ENCODE measurements around the gene NEB. TPM values are rescaled to one million over a fixed set of nuclear protein-coding genes. Genes with fewer than 3 reads are reported as not detected.

Gene NEB
- polyA plus RNA-seq, 3 donors: 2.7 TPM; not detected in 2

DNA sequence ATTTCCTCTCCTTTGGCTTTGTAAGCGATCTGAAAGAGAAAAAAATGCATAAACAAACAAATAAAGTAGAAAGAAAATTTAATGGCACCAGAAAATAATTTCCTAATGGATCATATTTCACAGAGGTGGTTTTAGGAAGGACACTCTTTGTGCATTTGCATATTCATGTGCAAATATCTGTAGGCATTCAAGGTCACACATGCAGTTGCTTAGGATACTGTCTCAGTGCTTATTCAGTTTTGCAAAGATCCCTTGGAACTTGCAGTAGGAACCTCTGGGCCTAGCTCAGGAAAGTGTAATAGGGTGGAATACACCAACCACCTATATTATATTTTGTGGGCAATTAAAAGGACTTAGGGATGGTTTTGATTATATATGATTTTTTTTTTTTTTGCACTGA, 54.3 kb downstream of the NEB start:
- H3K27me3 Mint-ChIP-seq (ENCODE audit: low read depth in 3 of 3): peaks cover 0 to 5% (median 0%) of the 10 kb centered on the region in 3 donors
- no CpG with 5 or more reads among the region's 1 CpG for WGBS (ENCODE audit: insufficient coverage)
- no peaks in the 10 kb centered on the region for H3K27me3 ChIP-seq (ENCODE audit: control insufficient read depth in 2 of 2, insufficient read depth in 2 of 2, low read length in 2 of 2)
- H2AFZ ChIP-seq (ENCODE audit: insufficient read depth, low read depth, low read length, poor library complexity, severe bottlenecking): no peak overlapping the region
- H3K9me3 Mint-ChIP-seq: no peaks in the 10 kb centered on the region
- no peak overlapping the region for H3K27ac ChIP-seq (ENCODE audit: low read depth in 1 of 2, low read length in 2 of 2)
- TF ChIP-seq, protein P1, sequence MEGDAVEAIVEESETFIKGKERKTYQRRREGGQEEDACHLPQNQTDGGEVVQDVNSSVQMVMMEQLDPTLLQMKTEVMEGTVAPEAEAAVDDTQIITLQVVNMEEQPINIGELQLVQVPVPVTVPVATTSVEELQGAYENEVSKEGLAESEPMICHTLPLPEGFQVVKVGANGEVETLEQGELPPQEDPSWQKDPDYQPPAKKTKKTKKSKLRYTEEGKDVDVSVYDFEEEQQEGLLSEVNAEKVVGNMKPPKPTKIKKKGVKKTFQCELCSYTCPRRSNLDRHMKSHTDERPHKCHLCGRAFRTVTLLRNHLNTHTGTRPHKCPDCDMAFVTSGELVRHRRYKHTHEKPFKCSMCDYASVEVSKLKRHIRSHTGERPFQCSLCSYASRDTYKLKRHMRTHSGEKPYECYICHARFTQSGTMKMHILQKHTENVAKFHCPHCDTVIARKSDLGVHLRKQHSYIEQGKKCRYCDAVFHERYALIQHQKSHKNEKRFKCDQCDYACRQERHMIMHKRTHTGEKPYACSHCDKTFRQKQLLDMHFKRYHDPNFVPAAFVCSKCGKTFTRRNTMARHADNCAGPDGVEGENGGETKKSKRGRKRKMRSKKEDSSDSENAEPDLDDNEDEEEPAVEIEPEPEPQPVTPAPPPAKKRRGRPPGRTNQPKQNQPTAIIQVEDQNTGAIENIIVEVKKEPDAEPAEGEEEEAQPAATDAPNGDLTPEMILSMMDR (IDR thresholded peaks at IDR 0.05): no peak
- H4K20me1 ChIP-seq (ENCODE audit: insufficient read depth, low read length): no peaks in the 10 kb centered on the region
- H3K27ac Mint-ChIP-seq: no peak overlapping the region
- H3K4me3 Mint-ChIP-seq: no peak overlapping the region
- H3K4me2 ChIP-seq (replicated peaks; ENCODE audit: extremely low read depth, low read length, poor library complexity, severe bottlenecking): no peak overlapping the region
- no peaks in the 10 kb centered on the region for H3K36me3 ChIP-seq (replicated peaks in 1 of 2; ENCODE audit: control insufficient read depth in 1 of 2, insufficient read depth in 2 of 2, low read length in 2 of 2)
- intact Hi-C loops (cut with micrococcal nuclease): no loop called here
- H3K4me3 ChIP-seq (replicated peaks in 1 of 3; ENCODE audit: low read depth in 2 of 3, low read length in 3 of 3): no peak overlapping the region
- no peaks in the 10 kb centered on the region for H3K4me1 ChIP-seq (ENCODE audit: control insufficient read depth in 1 of 2, insufficient read depth in 2 of 2, low read length in 2 of 2)
- no peak for DNase-seq
- H3K36me3 Mint-ChIP-seq: no peaks in the 10 kb centered on the region
- no peaks in the 10 kb centered on the region for H3K4me1 Mint-ChIP-seq
- H3K9ac ChIP-seq (ENCODE audit: insufficient read depth, low read length, poor library complexity, severe bottlenecking): no peak overlapping the region
- no peaks in the 10 kb centered on the region for H3K9me3 ChIP-seq (replicated peaks in 1 of 2; ENCODE audit: control insufficient read depth in 1 of 2, insufficient read depth in 1 of 2, low read length in 2 of 2)
- H3K79me2 ChIP-seq (ENCODE audit: insufficient read depth, low read length): no peaks in the 10 kb centered on the region

DNA sequence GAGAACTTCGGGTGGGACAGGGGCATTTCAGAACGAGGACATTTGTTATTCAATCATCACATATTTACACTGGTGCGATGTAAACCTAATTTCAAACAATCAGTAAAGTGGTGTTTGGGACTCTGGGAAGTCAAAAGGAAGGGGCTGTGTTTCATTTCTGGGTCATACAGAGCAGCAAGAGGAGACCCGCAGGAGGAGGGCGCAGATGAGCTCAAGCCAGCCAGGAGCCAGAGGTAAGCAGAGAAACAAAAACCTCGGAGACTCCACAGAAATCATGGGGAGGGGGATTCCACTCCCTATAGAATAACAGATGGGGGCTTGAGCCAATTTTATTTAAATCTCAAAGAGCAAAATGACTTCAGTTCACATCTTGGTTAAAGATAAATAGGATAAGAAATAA, 55.4 kb downstream of the NEB start:
- Histone ChIP-seq H3K4me2 (replicated peaks; ENCODE audit: extremely low read depth, low read length, poor library complexity, severe bottlenecking) (no peak overlapping the region), H3K79me2 (ENCODE audit: insufficient read depth, low read length) (no peaks in the 10 kb centered on the region), H3K27ac (ENCODE audit: low read depth in 1 of 2, low read length in 2 of 2) (no peak overlapping the region), H3K4me3 (replicated peaks in 1 of 3; ENCODE audit: low read depth in 2 of 3, low read length in 3 of 3) (no peak overlapping the region), H3K36me3 (replicated peaks in 1 of 2; ENCODE audit: control insufficient read depth in 1 of 2, insufficient read depth in 2 of 2, low read length in 2 of 2) (no peaks in the 10 kb centered on the region), H4K20me1 (ENCODE audit: insufficient read depth, low read length) (no peaks in the 10 kb centered on the region), H3K9me3 (replicated peaks in 1 of 2; ENCODE audit: control insufficient read depth in 1 of 2, insufficient read depth in 1 of 2, low read length in 2 of 2) (no peaks in the 10 kb centered on the region), H2AFZ (ENCODE audit: insufficient read depth, low read depth, low read length, poor library complexity, severe bottlenecking) (no peak overlapping the region), H3K9ac (ENCODE audit: insufficient read depth, low read length, poor library complexity, severe bottlenecking) (no peak overlapping the region), H3K27me3 (ENCODE audit: control insufficient read depth in 2 of 2, insufficient read depth in 2 of 2, low read length in 2 of 2) (no peaks in the 10 kb centered on the region), H3K4me1 (ENCODE audit: control insufficient read depth in 1 of 2, insufficient read depth in 2 of 2, low read length in 2 of 2) (no peaks in the 10 kb centered on the region)
- TF ChIP-seq, protein P1 (IDR thresholded peaks at IDR 0.05): no peak
- Mint-ChIP-seq H3K4me1 (no peaks in the 10 kb centered on the region), H3K9me3 (no peaks in the 10 kb centered on the region), H3K36me3 (no peaks in the 10 kb centered on the region), H3K27me3 (ENCODE audit: low read depth in 3 of 3) (peaks cover 0 to 5% (median 0%) of the 10 kb centered on the region in 3 donors), H3K4me3 (no peak overlapping the region), H3K27ac (no peak overlapping the region)
- no CpG with 5 or more reads among the region's 6 CpGs for WGBS (ENCODE audit: insufficient coverage)
- DNase-seq: no peak
- intact Hi-C loops (cut with micrococcal nuclease): no loop called here
